GM12801 (cell line): ENCODE data around the gene FAM170B.

Source experiments
- CTCF ChIP-seq: IDR thresholded peaks from one replicate; pipeline ENCODE4 v1.5.1; 2011; ENCODE audit warnings: control low read depth; ENCODE audit not compliant: insufficient read length; ENCODE audit errors: extremely low read depth

FAM170B gene

DNA sequence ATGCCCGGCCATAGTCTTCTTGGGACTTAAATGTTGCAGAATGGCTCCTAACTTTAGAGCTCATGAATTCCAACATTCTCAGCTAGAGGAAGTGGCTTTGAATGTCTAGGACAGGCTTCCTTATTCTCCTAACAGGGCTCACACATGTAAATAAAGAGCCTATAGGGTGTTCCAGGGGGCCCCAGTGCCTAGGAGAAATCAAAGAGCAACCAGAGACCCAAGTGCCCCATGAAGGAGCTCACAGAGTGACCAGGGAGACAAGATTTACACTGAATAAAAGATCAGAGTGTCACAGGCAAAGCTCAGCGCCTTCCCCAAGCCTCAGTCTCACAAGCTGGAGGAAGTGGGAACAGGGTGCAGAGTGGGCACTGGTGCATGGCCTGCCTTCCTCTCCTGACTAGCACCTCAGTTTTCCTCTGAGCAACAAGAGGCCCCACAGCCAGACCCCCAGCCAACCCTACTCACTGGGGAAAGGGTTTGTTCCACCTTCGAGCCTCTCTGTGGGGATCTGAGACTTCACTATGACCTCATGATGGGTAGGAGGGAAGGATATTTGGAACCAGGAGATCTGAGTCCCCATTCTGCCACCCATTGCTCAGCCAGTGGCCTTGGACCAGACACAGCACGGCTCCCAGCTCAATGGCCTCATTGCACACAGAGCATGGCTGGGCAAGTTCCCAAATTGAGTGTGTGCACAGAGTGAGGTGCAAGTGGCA, 38.4 kb upstream of the FAM170B start:
- TF ChIP-seq CTCF: no peak

DNA sequence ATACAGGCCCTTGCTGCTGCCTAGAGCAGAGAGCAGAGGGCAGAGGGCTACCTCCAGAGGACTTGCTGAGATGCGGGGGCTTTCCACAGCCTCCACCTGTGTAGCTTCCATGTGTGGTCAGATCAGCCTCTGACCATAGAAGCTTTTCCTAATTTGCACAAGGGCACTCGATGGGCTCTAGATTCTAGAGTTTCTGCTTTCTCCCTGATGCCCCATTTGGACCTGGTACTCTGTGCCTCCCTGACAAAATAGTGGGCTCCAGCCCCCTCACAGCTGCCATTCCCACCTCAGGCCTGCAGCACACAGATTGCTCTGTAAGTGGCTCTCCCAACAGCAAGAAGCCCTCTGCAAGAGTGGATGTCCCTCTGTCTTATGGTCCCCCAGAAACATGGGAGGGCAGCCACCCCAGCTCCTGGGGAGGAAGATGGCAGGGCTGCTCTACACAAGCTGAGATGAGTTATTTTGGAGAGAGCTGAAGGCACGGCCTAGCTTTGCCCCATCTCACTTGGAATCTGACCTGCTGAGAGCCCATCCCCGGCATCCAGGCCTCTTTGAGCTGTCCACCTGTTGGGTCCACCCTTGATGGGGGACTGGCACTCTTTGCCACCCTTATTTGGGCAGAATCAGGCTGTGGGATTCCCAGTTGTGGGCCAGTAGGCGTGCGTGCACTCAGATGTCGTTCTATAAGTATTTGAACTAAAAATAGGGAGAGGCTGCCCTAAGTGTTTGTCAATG, 37.7 kb upstream of the FAM170B start:
- no peak for TF ChIP-seq CTCF

DNA sequence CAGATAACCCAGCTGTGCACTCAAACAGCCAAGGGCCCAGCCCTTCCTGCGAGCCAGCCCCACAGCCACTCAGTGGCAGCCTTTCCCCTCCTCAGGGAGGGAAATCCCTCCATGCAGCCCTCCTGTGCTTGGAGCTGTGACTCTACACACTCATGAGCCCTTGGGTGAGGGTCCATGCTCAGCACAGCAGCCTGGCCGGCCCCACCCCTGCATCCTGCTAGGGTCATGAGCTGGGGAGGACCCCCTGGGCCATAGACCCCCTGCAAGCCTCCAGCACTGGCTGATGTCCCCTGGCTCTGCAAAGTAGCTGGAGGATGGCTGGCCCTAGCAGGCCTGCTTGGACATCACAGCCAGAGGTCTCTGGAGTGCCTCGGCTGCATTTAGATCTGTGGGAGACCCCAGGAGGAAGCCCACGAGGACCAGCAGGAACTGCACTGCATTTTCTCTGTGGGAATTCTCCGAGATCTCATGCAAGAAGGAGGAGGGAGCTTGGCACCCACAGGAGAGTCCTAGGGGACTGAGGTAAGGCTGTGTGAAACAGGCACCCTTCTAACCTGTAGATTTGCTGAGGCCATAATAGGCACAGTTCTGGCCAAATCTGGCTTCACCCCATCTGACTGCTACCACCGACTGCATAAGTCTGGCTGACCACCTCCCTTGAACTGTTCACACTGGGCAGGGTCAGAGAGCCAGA, 37.0 kb upstream of the FAM170B start:
- TF ChIP-seq CTCF: no peak

DNA sequence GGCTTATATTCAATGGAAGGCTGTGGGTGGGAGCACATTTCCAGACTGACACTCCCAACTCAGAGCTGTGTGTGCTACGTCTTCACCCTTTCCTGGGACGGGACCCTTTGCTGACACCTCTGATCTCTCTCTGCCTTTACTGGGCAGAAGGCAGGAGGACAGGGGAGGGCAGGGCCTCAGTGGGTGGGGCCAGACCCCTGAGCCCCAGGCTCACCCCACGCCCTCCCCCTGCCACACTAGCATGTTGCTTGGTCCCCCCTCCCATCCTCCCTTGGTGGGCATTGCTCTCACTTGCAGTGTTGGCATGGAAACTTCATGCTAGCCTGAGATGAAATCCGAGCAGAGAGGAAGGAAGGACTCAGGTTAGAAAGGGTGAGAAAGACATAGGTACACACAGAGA, 36.0 kb upstream of the FAM170B start:
- TF ChIP-seq CTCF: no peak

GRCh38 chr10:49168831-49169500, 35.1 kb upstream of the FAM170B start:
- TF ChIP-seq CTCF: no peak

GRCh38 chr10:49168171-49168540, 34.3 kb upstream of the FAM170B start:
- no peak for TF ChIP-seq CTCF

GRCh38 chr10:49167425-49168170, 33.8 kb upstream of the FAM170B start:
- TF ChIP-seq CTCF: no peak
